Activated CD8-positive, alpha-beta T cell treated with anti-CD3 and anti-CD28 coated beads, Interleukin-2, amount 10 ng/mL, durations not matched to agents 7 days and 5 days (primary cell): Measurements from ENCODE around the gene EFNB3. TPM values are rescaled to one million over a fixed set of nuclear protein-coding genes. Genes with fewer than 3 reads are reported as not detected.

Source experiments
- ATAC-seq: fragments of 150-1000 bp; cut with Tn5 transposase; one replicate; pipeline ENCODE4 v1.10.0; 2021; ENCODE audit warnings: moderate library complexity
- CTCF ChIA-PET: fragments of 350-600 bp; sonication (Branson Sonifier 250); formaldehyde crosslinking; loops from one replicate; lab custom pipeline; 2021; ENCODE audit warnings: antibody characterized with exemption; lab: Charles Lee
- POLR2A ChIA-PET: fragments of 350-600 bp; sonication (Branson Sonifier 250); formaldehyde crosslinking; loops from one replicate; lab custom pipeline; 2021; ENCODE audit warnings: antibody characterized with exemption; lab: Charles Lee
- DNase-seq: peaks from one replicate; pipeline ENCODE4 v3.0.0-alpha.2; 2020
- H3K27ac Mint-ChIP-seq: one replicate; pipeline ENCODE4 v1.8.0; 2021; ENCODE audit warnings: mild to moderate bottlenecking, mixed read lengths
- H3K27me3 Mint-ChIP-seq: one replicate; pipeline ENCODE4 v1.8.0; 2021; ENCODE audit warnings: low read depth, mixed read lengths
- H3K36me3 Mint-ChIP-seq: one replicate; pipeline ENCODE4 v1.8.0; 2021; ENCODE audit warnings: low read depth, mixed read lengths
- H3K4me1 Mint-ChIP-seq: one replicate; pipeline ENCODE4 v1.8.0; 2021; ENCODE audit warnings: low read depth, mixed read lengths
- H3K4me3 Mint-ChIP-seq: one replicate; pipeline ENCODE4 v1.8.0; 2021; ENCODE audit warnings: mild to moderate bottlenecking, mixed read lengths
- H3K9me3 Mint-ChIP-seq: one replicate; pipeline ENCODE4 v1.8.0; 2022; ENCODE audit warnings: mixed read lengths; ENCODE audit not compliant: insufficient read depth
- total RNA-seq, 2 experiments: library from RNA; stranded (reverse); gene quantifications; one replicate each; pipeline ENCODE4 v1.2.3, GENCODE V29; 2021

Gene EFNB3
- total RNA-seq, 2 experiments from 2014 or later: not detected

GRCh38 chr17:7702776-7703175 is 2.2 kb upstream of the EFNB3 start:
- no peak for DNase-seq
- no peak for ATAC-seq
- peaks cover 23% of the 10 kb centered on the region for H3K36me3 Mint-ChIP-seq
- no peak overlapping the region for H3K4me3 Mint-ChIP-seq
- H3K4me1 Mint-ChIP-seq: peaks cover 13% of the 10 kb centered on the region
- H3K27me3 Mint-ChIP-seq: peaks cover 35% of the 10 kb centered on the region
- no peak overlapping the region for H3K27ac Mint-ChIP-seq
- ChIA-PET CTCF (interaction anchor here (1.7 kb wide), 1 partner anchor 15 kb away, joined by 4 read pairs; the partner anchor contains the start of gene TP53), POLR2A (interaction anchor here (1.2 kb wide), 1 partner anchor 15 kb away, joined by 3 read pairs; the partner anchor contains the start of gene DNAH2)
- no peaks in the 10 kb centered on the region for H3K9me3 Mint-ChIP-seq

- DNase-seq (no peak), ATAC-seq (peak; percentile 50)
- Mint-ChIP-seq H3K9me3 (no peaks in the 10 kb centered on the region), H3K27ac (no peak overlapping the region), H3K4me3 (no peak overlapping the region), H3K4me1 (peaks cover 13% of the 10 kb centered on the region), H3K27me3 (peaks cover 38% of the 10 kb centered on the region), H3K36me3 (peaks cover 20% of the 10 kb centered on the region)
- CTCF ChIA-PET: interaction anchor here (1.3 to 1.6 kb wide), 2 partner anchors 15 to 16 kb away, joined by 6 to 7 read pairs; partner anchors contain the start of genes TP53 and WRAP53
- POLR2A ChIA-PET: interaction anchor here (1.2 to 4.4 kb wide), 2 partner anchors 14 to 16 kb away, joined by 3 to 37 read pairs; partner anchors contain the start of genes DNAH2, TP53 and WRAP53
These were observed 1.2 kb upstream of the EFNB3 start for GRCh38 chr17:7703584-7704479.

- ATAC-seq (no peak), DNase-seq (no peak)
- H3K36me3 Mint-ChIP-seq: peaks cover 18% of the 10 kb centered on the region
- H3K27me3 Mint-ChIP-seq: peaks cover 38% of the 10 kb centered on the region
- CTCF ChIA-PET: interaction anchor here (0.5 to 1.8 kb wide), 6 partner anchors 11 to 551 kb away, joined by 3 to 9 read pairs (median 5); partner anchors contain the start of genes TP53 and WRAP53
- POLR2A ChIA-PET: interaction anchor here (4.4 kb wide), 1 partner anchor 18 kb away, joined by 37 read pairs; the partner anchor contains the start of genes TP53 and WRAP53
- no peaks in the 10 kb centered on the region for H3K9me3 Mint-ChIP-seq
- peaks cover 22% of the 10 kb centered on the region for H3K4me1 Mint-ChIP-seq
- H3K27ac Mint-ChIP-seq: no peak overlapping the region
- H3K4me3 Mint-ChIP-seq: no peak overlapping the region
These were observed 560 bp downstream of the EFNB3 start for GRCh38 chr17:7705269-7706255.

GRCh38 chr17:7706631-7707354 is 1.8 kb downstream of the EFNB3 start:
- Mint-ChIP-seq H3K27me3 (peaks cover 42% of the 10 kb centered on the region), H3K9me3 (no peaks in the 10 kb centered on the region), H3K4me1 (peaks cover 31% of the 10 kb centered on the region), H3K36me3 (peaks cover 10% of the 10 kb centered on the region), H3K27ac (no peak overlapping the region), H3K4me3 (no peak overlapping the region)
- no peak for DNase-seq
- POLR2A ChIA-PET: interaction anchor here (0.8 to 4.4 kb wide), 2 partner anchors 19 to 150 kb away, joined by 3 to 37 read pairs; partner anchors contain the start of genes NAA38, TP53 and WRAP53
- CTCF ChIA-PET: interaction anchor here (1.2 to 1.8 kb wide), 3 partner anchors 10 to 367 kb away, joined by 3 to 9 read pairs (median 4); partner anchors contain the start of gene TP53
- ATAC-seq: no peak

GRCh38 chr17:7707446-7707845 is 2.4 kb downstream of the EFNB3 start:
- no peaks in the 10 kb centered on the region for H3K9me3 Mint-ChIP-seq
- ChIA-PET POLR2A (interaction anchor here (4.4 kb wide), 1 partner anchor 20 kb away, joined by 37 read pairs; the partner anchor contains the start of genes TP53 and WRAP53), CTCF (interaction anchor here (1.8 kb wide), 1 partner anchor 20 kb away, joined by 9 read pairs; the partner anchor contains the start of gene TP53)
- DNase-seq: no peak
- peaks cover 6% of the 10 kb centered on the region for H3K36me3 Mint-ChIP-seq
- H3K27me3 Mint-ChIP-seq: peaks cover 45% of the 10 kb centered on the region
- ATAC-seq: no peak
- H3K4me3 Mint-ChIP-seq: no peak overlapping the region
- H3K4me1 Mint-ChIP-seq: peaks cover 32% of the 10 kb centered on the region
- H3K27ac Mint-ChIP-seq: no peak overlapping the region

- POLR2A ChIA-PET: no interaction called here
- CTCF ChIA-PET: no interaction called here
- H3K4me1 Mint-ChIP-seq: peaks cover 35% of the 10 kb centered on the region
- DNase-seq: no peak
- H3K36me3 Mint-ChIP-seq: peaks cover 6% of the 10 kb centered on the region
- no peak overlapping the region for H3K4me3 Mint-ChIP-seq
- H3K9me3 Mint-ChIP-seq: no peaks in the 10 kb centered on the region
- no peak overlapping the region for H3K27ac Mint-ChIP-seq
- peaks cover 50% of the 10 kb centered on the region for H3K27me3 Mint-ChIP-seq
- ATAC-seq: no peak
These were observed 3.1 kb downstream of the EFNB3 start for GRCh38 chr17:7707858-7708750.

GRCh38 chr17:7709031-7709430 is 4.0 kb downstream of the EFNB3 start:
- Mint-ChIP-seq H3K27ac (no peak overlapping the region), H3K4me3 (no peak overlapping the region), H3K27me3 (peaks cover 52% of the 10 kb centered on the region), H3K4me1 (peaks cover 40% of the 10 kb centered on the region), H3K36me3 (peaks cover 4% of the 10 kb centered on the region), H3K9me3 (no peaks in the 10 kb centered on the region)
- POLR2A ChIA-PET: no interaction called here
- CTCF ChIA-PET: no interaction called here
- DNase-seq (no peak), ATAC-seq (no peak)

GRCh38 chr17:7710301-7710700 is 5.3 kb downstream of the EFNB3 start:
- peaks cover 36% of the 10 kb centered on the region for H3K4me1 Mint-ChIP-seq
- peaks cover 1% of the 10 kb centered on the region for H3K36me3 Mint-ChIP-seq
- no peaks in the 10 kb centered on the region for H3K9me3 Mint-ChIP-seq
- H3K27me3 Mint-ChIP-seq: peaks cover 49% of the 10 kb centered on the region
- ChIA-PET POLR2A (interaction anchor here (1.2 kb wide), 1 partner anchor 23 kb away, joined by 6 read pairs; the partner anchor contains the start of genes TP53 and WRAP53), CTCF (interaction anchor here (0.6 to 2.0 kb wide), 3 partner anchors 9 to 22 kb away, joined by 3 to 12 read pairs (median 3); partner anchors contain the start of genes TP53 and WRAP53)
- ATAC-seq: no peak
- H3K4me3 Mint-ChIP-seq: no peak overlapping the region
- no peak for DNase-seq
- H3K27ac Mint-ChIP-seq: no peak overlapping the region

- ChIA-PET CTCF (interaction anchor here (0.6 to 2.0 kb wide), 3 partner anchors 10 to 23 kb away, joined by 3 to 12 read pairs (median 3); partner anchors contain the start of genes TP53 and WRAP53), POLR2A (no interaction called here)
- DNase-seq (no peak), ATAC-seq (no peak)
- Mint-ChIP-seq H3K4me3 (no peak overlapping the region), H3K9me3 (no peaks in the 10 kb centered on the region), H3K27me3 (peaks cover 50% of the 10 kb centered on the region), H3K4me1 (peaks cover 31% of the 10 kb centered on the region), H3K27ac (peak overlapping the region; percentile 17), H3K36me3 (no peaks in the 10 kb centered on the region)
These were observed 6.2 kb downstream of the EFNB3 start for GRCh38 chr17:7711051-7711755.
